Activated naive CD4-positive, alpha-beta T cell treated with anti-CD3 and anti-CD28 coated beads, Interleukin-2, amount 50 U/mL, for 72 hours (primary cell): ENCODE data around the gene PPP2R2D. TPM values are rescaled to one million over a fixed set of nuclear protein-coding genes. Genes with fewer than 3 reads are reported as not detected.
"Not testable (repeated sequence)": the region's sequence is repeated elsewhere in the genome, so short reads cannot be mapped to it uniquely, and the experiment has no call there.

Experiments
- ATAC-seq, 2 donors: fragments of 150-1000 bp; cut with Tn5 transposase; 2 replicates each; pipeline ENCODE4 v1.10.0; 2021; ENCODE audit warnings: mild to moderate bottlenecking in 2 of 2, moderate library complexity in 2 of 2
- DNase-seq, 2 donors: peaks; one replicate each; pipeline ENCODE4 v3.0.0; 2021 to 2022; ENCODE audit warnings: low spot score in 2 of 2
- H3K27ac Mint-ChIP-seq, 2 donors: one replicate each; pipeline ENCODE4 v1.8.0; 2022; ENCODE audit warnings: mild to moderate bottlenecking in 2 of 2, mixed read lengths in 2 of 2
- H3K36me3 Mint-ChIP-seq, 2 donors: one replicate each; pipeline ENCODE4 v1.8.0; 2022; ENCODE audit warnings: mixed read lengths in 2 of 2
- H3K9me3 Mint-ChIP-seq, 2 donors: one replicate each; pipeline ENCODE4 v1.8.0; 2022; ENCODE audit warnings: mixed read lengths in 2 of 2
- total RNA-seq, 2 donors: library from RNA; stranded (reverse); gene quantifications; one replicate each; pipeline ENCODE4 v1.2.3, GENCODE V29; 2022

The PPP2R2D gene
- total RNA-seq, 2 donors from 2014 or later, result 36.2 to 41.6 TPM

- peak overlapping the region in 1 of 2 donors; percentile 50 for H3K27ac Mint-ChIP-seq
- ATAC-seq, result no peak
Measured at GRCh38 chr10:131910663-131911314, 10.0 kb downstream of the PPP2R2D start.

GRCh38 chr10:131911451-131911850 is 10.6 kb downstream of the PPP2R2D start:
- ATAC-seq, result no peak

More at GRCh38 chr10:131910663-131911314, 10.0 kb downstream of the PPP2R2D start:
- H3K9me3 Mint-ChIP-seq, result no peaks in the 10 kb centered on the region
- H3K36me3 Mint-ChIP-seq, result peaks cover 11 to 56% of the 10 kb centered on the region in 2 donors
- DNase-seq, result no peak

GRCh38 chr10:131912620-131913019 is 11.8 kb downstream of the PPP2R2D start:
- peaks cover 4 to 6% of the 10 kb centered on the region in 2 donors for H3K9me3 Mint-ChIP-seq
- ATAC-seq (no peak), DNase-seq (no peak)
- no peak overlapping the region for H3K27ac Mint-ChIP-seq
- H3K36me3 Mint-ChIP-seq, result peaks cover 11 to 71% of the 10 kb centered on the region in 2 donors

More at GRCh38 chr10:131911451-131911850, 10.6 kb downstream of the PPP2R2D start:
- Mint-ChIP-seq H3K27ac (peak overlapping the region in 1 of 2 donors; percentile 50), H3K9me3 (peaks cover 0 to 2% of the 10 kb centered on the region in 2 donors), H3K36me3 (peaks cover 11 to 63% of the 10 kb centered on the region in 2 donors)
- no peak for DNase-seq

GRCh38 chr10:131915484-131915883 is 14.7 kb downstream of the PPP2R2D start:
- peaks cover 32 to 84% of the 10 kb centered on the region in 2 donors for H3K36me3 Mint-ChIP-seq
- peaks cover 28% of the 10 kb centered on the region in 2 donors for H3K9me3 Mint-ChIP-seq
- peak overlapping the region in 1 of 2 donors; percentile 84 for H3K27ac Mint-ChIP-seq
- DNase-seq (no peak), ATAC-seq (no peak)

GRCh38 chr10:131915990-131916766 is 15.4 kb downstream of the PPP2R2D start:
- H3K9me3 Mint-ChIP-seq, result peaks cover 28% of the 10 kb centered on the region in 2 donors
- no peak for DNase-seq
- H3K36me3 Mint-ChIP-seq, result peaks cover 32 to 90% of the 10 kb centered on the region in 2 donors
- peak overlapping the region; percentile 84 for H3K27ac Mint-ChIP-seq
- ATAC-seq, result peak in 1 of 2 donors; percentile 19

GRCh38 chr10:131916767-131917160 is 16.0 kb downstream of the PPP2R2D start:
- Mint-ChIP-seq H3K27ac (peak overlapping the region; percentile 84), H3K36me3 (peaks cover 32 to 84% of the 10 kb centered on the region in 2 donors), H3K9me3 (peaks cover 28% of the 10 kb centered on the region in 2 donors)
- not testable (repeated sequence) for DNase-seq, ATAC-seq

- ATAC-seq, DNase-seq: not testable (repeated sequence)
- Mint-ChIP-seq H3K9me3 (peaks cover 28% of the 10 kb centered on the region in 2 donors), H3K36me3 (peaks cover 27 to 76% of the 10 kb centered on the region in 2 donors), H3K27ac (peak overlapping the region; percentile 84)
Measured at GRCh38 chr10:131917496-131917895, 16.7 kb downstream of the PPP2R2D start.

- H3K9me3 Mint-ChIP-seq, result peaks cover 31 to 33% of the 10 kb centered on the region in 2 donors
- ATAC-seq, DNase-seq: not testable (repeated sequence)
- H3K27ac Mint-ChIP-seq, result peak overlapping the region; percentile 84 to 94
- peaks cover 26 to 63% of the 10 kb centered on the region in 2 donors for H3K36me3 Mint-ChIP-seq
Measured at GRCh38 chr10:131919461-131919860, 18.7 kb downstream of the PPP2R2D start.

GRCh38 chr10:131920151-131920550 is 19.3 kb downstream of the PPP2R2D start:
- H3K9me3 Mint-ChIP-seq, result peaks cover 31 to 33% of the 10 kb centered on the region in 2 donors
- peak overlapping the region; percentile 84 to 94 for H3K27ac Mint-ChIP-seq
- DNase-seq (no peak), ATAC-seq (peak; percentile 51 to 56)
- H3K36me3 Mint-ChIP-seq, result peaks cover 26 to 60% of the 10 kb centered on the region in 2 donors

GRCh38 chr10:131920693-131921092 is 19.9 kb downstream of the PPP2R2D start:
- Mint-ChIP-seq H3K36me3 (peaks cover 26 to 56% of the 10 kb centered on the region in 2 donors), H3K9me3 (peaks cover 31 to 33% of the 10 kb centered on the region in 2 donors), H3K27ac (peak overlapping the region; percentile 84 to 94)
- DNase-seq, result no peak
- ATAC-seq, result no peak

GRCh38 chr10:131921184-131921583 is 20.4 kb downstream of the PPP2R2D start:
- Mint-ChIP-seq H3K27ac (peak overlapping the region in 1 of 2 donors; percentile 1), H3K36me3 (peaks cover 26 to 53% of the 10 kb centered on the region in 2 donors), H3K9me3 (peaks cover 31 to 33% of the 10 kb centered on the region in 2 donors)
- ATAC-seq (no peak), DNase-seq (no peak)

GRCh38 chr10:131923038-131923756 is 22.4 kb downstream of the PPP2R2D start:
- DNase-seq, result no peak
- Mint-ChIP-seq H3K27ac (no peak overlapping the region), H3K36me3 (peaks cover 22 to 47% of the 10 kb centered on the region in 2 donors), H3K9me3 (peaks cover 23 to 25% of the 10 kb centered on the region in 2 donors)
- ATAC-seq, result no peak

GRCh38 chr10:131925011-131925649 is 24.3 kb downstream of the PPP2R2D start:
- DNase-seq (no peak), ATAC-seq (no peak)
- Mint-ChIP-seq H3K36me3 (peaks cover 8 to 35% of the 10 kb centered on the region in 2 donors), H3K9me3 (peaks cover 6 to 8% of the 10 kb centered on the region in 2 donors), H3K27ac (no peak overlapping the region)

- ATAC-seq (no peak), DNase-seq (no peak)
- peaks cover 3 to 5% of the 10 kb centered on the region in 2 donors for H3K9me3 Mint-ChIP-seq
- H3K27ac Mint-ChIP-seq, result no peak overlapping the region
- H3K36me3 Mint-ChIP-seq, result peaks cover 7 to 29% of the 10 kb centered on the region in 2 donors
Measured at GRCh38 chr10:131925716-131926115, 24.9 kb downstream of the PPP2R2D start.

- H3K9me3 Mint-ChIP-seq, result peaks cover 3 to 5% of the 10 kb centered on the region in 2 donors
- DNase-seq (no peak), ATAC-seq (no peak)
- H3K27ac Mint-ChIP-seq, result no peak overlapping the region
- peaks cover 7 to 24% of the 10 kb centered on the region in 2 donors for H3K36me3 Mint-ChIP-seq
Measured at GRCh38 chr10:131926253-131926652, 25.4 kb downstream of the PPP2R2D start.
